ENCODE measurements around the gene LRIT1.

The LRIT1 gene

GRCh38 chr10:84214612-84215235 is 26.6 kb downstream of the LRIT1 start:
- DNase-seq: peak in 9 of 56 donors; percentile 13 to 61 (median 22)

GRCh38 chr10:84214046-84214572 is 27.2 kb downstream of the LRIT1 start:
- no peak for DNase-seq

DNA sequence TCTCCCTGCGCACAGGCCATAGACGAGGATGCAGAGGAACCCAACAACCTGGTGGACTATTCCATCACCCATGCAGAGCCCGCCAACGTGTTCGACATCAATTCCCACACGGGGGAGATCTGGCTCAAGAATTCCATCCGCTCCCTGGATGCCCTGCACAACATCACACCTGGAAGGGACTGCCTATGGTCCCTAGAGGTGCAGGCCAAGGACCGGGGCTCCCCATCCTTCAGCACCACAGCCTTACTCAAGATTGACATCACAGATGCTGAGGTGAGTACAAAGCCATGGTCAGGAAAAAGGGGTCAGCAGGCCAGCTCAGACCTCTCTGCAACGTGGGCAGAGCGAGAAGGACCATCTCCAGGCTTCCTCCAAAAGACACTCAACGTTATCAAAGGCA is 28.3 kb downstream of the LRIT1 start:
- DNase-seq: no peak

DNA sequence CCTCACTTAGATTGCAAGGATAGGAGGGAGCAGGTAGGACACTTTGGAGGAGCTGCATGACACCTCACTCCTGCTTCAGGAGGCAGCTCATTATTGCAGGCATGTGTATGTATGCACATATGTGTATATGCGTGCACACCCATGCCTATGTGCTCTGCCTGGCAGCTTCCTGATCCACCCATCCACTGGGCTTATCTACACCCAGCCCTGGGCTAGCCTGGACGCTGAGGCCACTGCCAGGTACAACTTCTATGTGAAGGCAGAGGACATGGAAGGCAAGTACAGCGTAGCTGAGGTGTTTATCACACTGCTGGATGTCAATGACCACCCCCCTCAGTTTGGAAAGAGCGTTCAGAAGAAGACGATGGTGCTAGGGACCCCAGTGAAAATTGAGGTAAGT is 29.3 kb downstream of the LRIT1 start:
- no peak for DNase-seq

GRCh38 chr10:84211566-84211965 is 29.8 kb downstream of the LRIT1 start:
- DNase-seq: no peak

- no peak for DNase-seq
These were observed 33.3 kb downstream of the LRIT1 start for GRCh38 chr10:84208023-84208422.

- DNase-seq: peak in 1 of 56 donors; percentile 10
These were observed 35.4 kb downstream of the LRIT1 start for GRCh38 chr10:84205853-84206525.

GRCh38 chr10:84205049-84205852 is 36.1 kb downstream of the LRIT1 start:
- peak in 43 of 56 donors; percentile 5 to 84 (median 38) for DNase-seq

GRCh38 chr10:84204610-84205009 is 36.7 kb downstream of the LRIT1 start:
- no peak for DNase-seq

DNA sequence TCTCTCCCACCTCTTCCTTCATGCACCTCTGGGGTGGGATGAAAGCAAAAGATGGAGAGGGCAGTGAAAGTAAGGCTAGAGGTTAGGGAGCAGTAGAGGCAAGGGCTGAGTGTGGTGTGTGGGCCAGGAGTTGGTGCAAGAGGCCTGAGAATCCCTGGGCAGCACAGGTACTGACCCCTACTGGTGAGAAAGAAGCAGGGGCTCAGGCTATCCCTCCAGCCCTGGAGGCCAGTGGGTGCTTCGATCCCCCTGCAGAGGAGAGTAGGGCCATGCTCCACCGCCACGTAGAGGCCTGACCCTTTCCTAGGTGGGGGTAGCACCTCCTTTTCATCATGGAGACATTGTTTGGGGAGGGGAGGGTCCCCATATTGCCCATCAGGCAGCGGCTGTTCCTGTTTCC is 37.2 kb downstream of the LRIT1 start:
- DNase-seq: no peak

DNA sequence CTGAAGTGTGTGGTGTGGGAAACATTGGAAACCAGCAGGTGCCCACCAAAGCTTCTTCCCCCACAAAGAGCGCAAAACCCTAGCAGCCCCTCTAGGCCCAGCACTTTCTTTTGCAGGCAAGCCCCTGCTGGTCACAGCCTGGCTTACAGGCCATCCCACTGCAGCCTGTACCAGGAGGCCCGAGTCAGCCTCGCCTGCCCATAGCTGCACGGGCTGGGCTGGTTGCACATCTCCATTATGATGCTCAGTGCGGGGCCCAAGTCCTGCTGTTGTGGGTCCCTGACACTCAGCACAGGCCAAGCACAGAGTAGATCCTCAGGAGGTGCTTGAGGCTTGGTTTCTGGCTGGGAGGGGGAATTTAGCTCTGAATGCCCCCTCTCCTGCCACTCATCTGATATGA is 39.0 kb downstream of the LRIT1 start:
- no peak for DNase-seq

- no peak for DNase-seq
These were observed 39.7 kb downstream of the LRIT1 start for GRCh38 chr10:84201682-84202081.

DNA sequence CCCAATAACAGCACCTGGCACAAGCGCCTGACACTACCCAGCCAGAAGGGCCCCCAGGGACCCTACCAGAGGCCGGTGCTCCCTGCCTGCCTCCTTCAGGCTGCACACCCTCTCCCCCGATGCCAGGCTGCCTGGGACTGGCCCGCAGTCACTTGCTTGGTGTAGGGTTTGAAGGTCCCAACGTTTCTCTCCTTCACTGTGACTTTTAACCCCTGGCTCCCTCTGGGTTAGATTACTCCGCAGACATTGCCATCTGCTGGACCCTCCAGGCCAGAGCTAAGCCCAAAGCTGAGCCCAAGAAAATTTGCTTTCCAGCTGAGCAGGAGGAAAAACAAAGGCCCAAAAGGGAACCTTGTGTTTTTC is 40.1 kb downstream of the LRIT1 start:
- no peak for DNase-seq

DNA sequence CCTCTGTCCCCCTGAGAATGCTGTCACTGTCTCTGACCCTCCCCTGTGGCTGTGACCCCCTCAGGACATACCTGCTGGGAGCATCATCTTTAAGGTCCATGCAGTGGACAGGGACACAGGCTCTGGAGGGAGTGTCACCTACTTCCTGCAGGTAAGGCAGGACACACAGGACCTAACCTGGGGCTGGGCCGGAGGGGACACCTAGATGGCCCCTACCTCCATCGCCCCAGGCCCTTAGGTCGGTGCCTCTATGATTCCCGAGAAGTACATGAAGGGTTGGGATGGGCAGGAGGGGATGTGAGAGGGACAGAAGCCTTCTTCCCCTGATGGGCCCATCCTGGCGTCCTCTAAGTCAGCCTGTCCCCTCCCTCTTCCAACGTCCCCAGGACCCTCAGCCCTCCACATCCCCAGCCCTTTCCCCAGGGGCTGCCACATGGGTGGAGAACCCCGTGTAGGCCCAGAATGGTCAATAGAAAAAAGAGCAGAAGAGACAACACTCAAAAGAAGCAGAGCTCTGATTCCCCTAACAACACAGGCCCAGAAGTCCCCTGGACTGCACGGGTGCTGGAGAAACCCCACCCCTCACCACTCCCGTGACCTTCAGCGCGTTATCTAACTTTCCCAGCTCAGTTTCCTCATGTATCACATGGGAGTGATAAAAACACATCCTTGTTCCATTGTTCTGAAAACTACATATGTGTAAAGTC is 40.7 kb downstream of the LRIT1 start:
- DNase-seq: no peak

GRCh38 chr10:84198206-84198915 is 43.0 kb downstream of the LRIT1 start:
- no peak for DNase-seq

- DNase-seq: no peak
These were observed 43.7 kb downstream of the LRIT1 start for GRCh38 chr10:84197643-84198042.

GRCh38 chr10:84196941-84197340 is 44.4 kb downstream of the LRIT1 start:
- DNase-seq: peak in 18 of 56 donors; percentile 2 to 48 (median 23)

- no peak for DNase-seq
These were observed 45.3 kb downstream of the LRIT1 start for GRCh38 chr10:84196083-84196482.

GRCh38 chr10:84195044-84195830 is 46.1 kb downstream of the LRIT1 start:
- DNase-seq: peak in 1 of 56 donors; percentile 39
